ENCODE data around the gene MARCHF6.
"Not testable (repeated sequence)": the region's sequence is repeated elsewhere in the genome, so short reads cannot be mapped to it uniquely, and the experiment has no call there.

MARCHF6 gene

DNA sequence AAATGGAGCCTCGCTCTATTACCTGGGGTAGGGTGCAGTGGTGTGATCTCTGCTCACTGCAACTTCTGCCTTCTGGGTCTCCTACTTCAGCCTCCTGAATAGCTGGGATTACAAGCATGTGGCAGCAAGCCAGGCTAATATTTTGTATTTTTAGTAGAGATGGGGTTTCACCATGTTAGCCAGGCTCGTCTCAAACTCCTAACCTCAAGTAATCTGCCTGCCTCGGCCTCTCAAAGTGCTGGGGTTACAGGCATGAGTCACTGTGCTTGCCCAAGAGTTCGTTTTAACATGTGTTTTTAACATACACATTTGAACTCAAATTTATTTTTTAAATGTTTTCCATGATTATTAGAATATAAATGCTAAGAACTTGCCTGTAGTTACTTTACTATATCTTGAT, 34.2 kb downstream of the MARCHF6 start:
- DNase-seq: no peak

GRCh38 chr5:10391130-10391529, 37.6 kb downstream of the MARCHF6 start:
- no peak for DNase-seq

- DNase-seq: not testable (repeated sequence)
These were observed 39.3 kb downstream of the MARCHF6 start for GRCh38 chr5:10392567-10393328.

DNA sequence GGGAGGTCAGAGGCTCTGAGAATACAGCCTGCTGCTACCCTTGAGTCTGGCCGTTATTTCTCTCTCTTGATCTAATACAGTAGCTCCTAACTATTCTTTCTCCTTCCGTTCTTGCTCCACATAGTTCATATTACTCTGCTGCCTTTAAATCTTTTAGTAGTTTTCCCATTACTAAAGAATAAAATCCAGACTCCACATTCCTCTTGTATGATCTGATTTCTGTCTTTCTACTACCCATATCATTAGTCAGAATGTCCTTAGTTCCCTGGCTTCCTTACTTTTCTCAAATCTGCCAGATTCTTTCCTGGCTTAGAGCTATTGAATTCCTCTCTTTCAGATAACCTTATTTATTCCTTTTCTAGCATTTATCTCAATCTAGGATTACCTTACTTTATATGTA, 40.0 kb downstream of the MARCHF6 start:
- DNase-seq: no peak

GRCh38 chr5:10396552-10396951, 43.1 kb downstream of the MARCHF6 start:
- no peak for DNase-seq

- DNase-seq: no peak
These were observed 46.3 kb downstream of the MARCHF6 start for GRCh38 chr5:10399839-10400238.

DNA sequence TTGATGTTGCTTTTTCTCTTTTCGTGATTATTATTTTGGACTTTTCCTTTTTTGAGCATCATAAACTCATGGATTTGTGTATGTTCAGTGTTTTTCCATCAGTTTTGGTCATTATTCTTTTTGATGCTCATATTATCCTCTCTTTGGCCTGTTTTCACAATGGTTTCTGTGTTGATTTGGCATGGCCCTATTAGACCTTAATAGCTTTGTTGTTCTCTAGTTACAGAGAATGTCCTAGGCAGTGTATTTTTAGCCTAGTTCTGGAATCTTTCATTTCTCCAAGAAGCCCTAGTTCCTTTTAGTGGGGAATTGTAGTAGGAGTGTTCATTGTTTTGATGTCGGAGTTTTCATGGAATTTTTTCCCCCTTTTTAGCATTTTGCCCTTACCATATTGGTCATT, 46.9 kb downstream of the MARCHF6 start:
- no peak for DNase-seq

DNA sequence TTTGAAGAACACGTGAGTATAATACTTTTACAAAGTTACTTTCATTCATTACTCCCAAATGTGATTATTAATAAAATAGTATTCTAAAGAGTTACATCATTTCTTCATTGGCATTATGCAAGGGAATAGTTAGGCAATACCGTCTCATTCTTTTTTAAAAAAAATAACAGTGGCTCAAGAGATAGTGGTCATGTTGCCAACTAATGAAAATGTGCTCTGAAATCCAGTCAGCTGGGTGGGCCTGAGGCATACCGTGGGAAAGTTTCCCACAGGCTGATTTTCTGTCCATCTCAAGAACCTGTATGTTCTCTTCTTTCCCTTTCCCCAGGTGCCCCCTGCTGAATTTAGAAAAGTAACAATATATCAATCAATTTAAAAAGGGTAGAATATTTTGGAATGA, 47.3 kb downstream of the MARCHF6 start:
- no peak for DNase-seq

DNA sequence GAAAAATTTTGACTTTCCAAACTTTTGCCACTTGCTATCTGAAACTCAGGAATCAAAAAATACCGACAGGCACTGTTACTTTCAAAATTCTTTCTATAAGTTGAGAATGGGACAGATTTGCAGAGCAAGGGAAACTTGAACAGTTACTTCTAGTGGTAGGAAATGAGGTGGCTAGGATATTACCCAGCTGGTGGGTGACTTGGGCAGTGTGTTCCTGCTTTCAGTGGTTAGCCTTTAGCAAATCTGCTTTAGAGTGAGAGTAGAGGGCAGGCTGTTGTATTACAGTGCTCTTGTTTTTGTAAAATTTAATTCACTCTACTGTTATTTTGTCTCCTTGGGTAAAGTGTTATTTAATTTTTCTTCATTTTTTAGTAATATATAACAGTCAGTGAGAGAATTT, 48.0 kb downstream of the MARCHF6 start:
- DNase-seq: no peak

Data from activated CD4-positive, alpha-beta T cell treated with anti-CD3 and anti-CD28 coated beads for 48 hours (primary cell).